ENCODE measurements around the gene CRISP3. TPM values are rescaled to one million over a fixed set of nuclear protein-coding genes. Genes with fewer than 3 reads are reported as not detected.

The CRISP3 gene
- total RNA-seq, 1 donor from 2014 or later = 0.85 TPM

GRCh38 chr6:49776444-49776843 is 32.3 kb upstream of the CRISP3 start:
- DNase-seq (ENCODE audit: low spot score in 2 of 2, unreplicated experiment in 2 of 2) = no peak
- no peak for TF ChIP-seq CTCF (IDR thresholded peaks at IDR 0.05; ENCODE audit: unreplicated experiment)
- no peaks in the 10 kb centered on the region for H3K27me3 Mint-ChIP-seq (ENCODE audit: low read depth)
- peaks cover 8% of the 10 kb centered on the region for H3K4me1 Mint-ChIP-seq
- H3K4me3 Mint-ChIP-seq = no peak overlapping the region
- no peak overlapping the region for H3K27ac Mint-ChIP-seq
- peaks cover 8% of the 10 kb centered on the region for H3K9me3 Mint-ChIP-seq
- H3K36me3 Mint-ChIP-seq = peaks cover 2% of the 10 kb centered on the region

- Mint-ChIP-seq H3K4me3 (no peak overlapping the region), H3K27me3 (ENCODE audit: low read depth) (no peaks in the 10 kb centered on the region), H3K27ac (no peak overlapping the region), H3K4me1 (peaks cover 8% of the 10 kb centered on the region), H3K36me3 (peaks cover 2% of the 10 kb centered on the region), H3K9me3 (peaks cover 8% of the 10 kb centered on the region)
- no peak for TF ChIP-seq CTCF (IDR thresholded peaks at IDR 0.05; ENCODE audit: unreplicated experiment)
- DNase-seq (ENCODE audit: low spot score in 2 of 2, unreplicated experiment in 2 of 2) = no peak
Observed at GRCh38 chr6:49775043-49775442, 30.9 kb upstream of the CRISP3 start.

GRCh38 chr6:49772285-49772684 is 28.1 kb upstream of the CRISP3 start:
- TF ChIP-seq CTCF (IDR thresholded peaks at IDR 0.05; ENCODE audit: unreplicated experiment) = no peak
- peaks cover 8% of the 10 kb centered on the region for H3K9me3 Mint-ChIP-seq
- H3K27ac Mint-ChIP-seq = no peak overlapping the region

GRCh38 chr6:49766762-49767161 is 22.6 kb upstream of the CRISP3 start:
- H3K36me3 Mint-ChIP-seq = no peaks in the 10 kb centered on the region

More at GRCh38 chr6:49772285-49772684, 28.1 kb upstream of the CRISP3 start:
- Mint-ChIP-seq H3K27me3 (ENCODE audit: low read depth) (no peaks in the 10 kb centered on the region), H3K36me3 (peaks cover 2% of the 10 kb centered on the region), H3K4me3 (no peak overlapping the region), H3K4me1 (peaks cover 12% of the 10 kb centered on the region)
- DNase-seq (ENCODE audit: low spot score in 2 of 2, unreplicated experiment in 2 of 2) = no peak

GRCh38 chr6:49764571-49765236 is 20.5 kb upstream of the CRISP3 start:
- DNase-seq (ENCODE audit: low spot score in 2 of 2, unreplicated experiment in 2 of 2) = no peak
- Mint-ChIP-seq H3K4me3 (no peak overlapping the region), H3K4me1 (peaks cover 8% of the 10 kb centered on the region), H3K27me3 (ENCODE audit: low read depth) (no peaks in the 10 kb centered on the region), H3K27ac (no peak overlapping the region), H3K9me3 (no peaks in the 10 kb centered on the region), H3K36me3 (no peaks in the 10 kb centered on the region)
- no peak for TF ChIP-seq CTCF (IDR thresholded peaks at IDR 0.05; ENCODE audit: unreplicated experiment)

More at GRCh38 chr6:49766762-49767161, 22.6 kb upstream of the CRISP3 start:
- H3K27ac Mint-ChIP-seq = no peak overlapping the region
- no peak for TF ChIP-seq CTCF (IDR thresholded peaks at IDR 0.05; ENCODE audit: unreplicated experiment)
- peaks cover 9% of the 10 kb centered on the region for H3K4me1 Mint-ChIP-seq
- no peaks in the 10 kb centered on the region for H3K27me3 Mint-ChIP-seq (ENCODE audit: low read depth)
- peaks cover under 1% of the 10 kb centered on the region for H3K9me3 Mint-ChIP-seq
- no peak for DNase-seq (ENCODE audit: low spot score in 2 of 2, unreplicated experiment in 2 of 2)
- H3K4me3 Mint-ChIP-seq = no peak overlapping the region
